GM12878 (cell line): ENCODE measurements around the gene TAGLN3. TPM values are rescaled to one million over a fixed set of nuclear protein-coding genes. Genes with fewer than 3 reads are reported as not detected.

ENCODE experiments used
- ATAC-seq: fragments of 200-7000 bp; cut with Tn5 transposase; 3 replicates; pipeline ENCODE4 v1.9.1; 2020; ENCODE audit warnings: mild to moderate bottlenecking, moderate library complexity
- BruUV-seq: library from RNA; stranded (reverse); fragments of 400-500 nt; replicated peaks from 2 replicates; lab custom pipeline; 2021; lab: Mats Ljungman, UMichigan
- CTCF ChIA-PET: fragments of 300-600 bp; sonication (Branson Sonifier 250); formaldehyde crosslinking; extraction: SDS; loops from one replicate; lab custom pipeline; 2021; ENCODE audit warnings: inconsistent platforms; lab: Yijun Ruan, JAX
- POLR2A ChIA-PET: fragments of 350-600 bp; formaldehyde crosslinking; extraction: SDS; loops from one replicate; lab custom pipeline; 2021; ENCODE audit warnings: inconsistent platforms; lab: Charles Lee
- RAD21 ChIA-PET: fragments of 300-600 bp; sonication (Branson Sonifier 250); formaldehyde crosslinking; loops from one replicate; lab custom pipeline; 2023; ENCODE audit warnings: antibody characterized with exemption; ENCODE audit not compliant: unreplicated experiment; lab: Charles Lee
- SMC1A ChIA-PET: fragments of 300-600 bp; sonication (Branson Sonifier 250); formaldehyde crosslinking; loops from one replicate; lab custom pipeline; 2023; ENCODE audit not compliant: unreplicated experiment, uncharacterized antibody; lab: Charles Lee
- DNase-seq: peaks from one replicate; pipeline ENCODE4 v3.0.0-alpha.2; 2011; ENCODE audit warnings: low read depth, low spot score
- FAIRE-seq: peaks from 3 replicates; lab custom pipeline; 2011; peaks lifted over from hg19 to GRCh38; lab: Jason Lieb, UNC
- H2AFZ ChIP-seq: 2 replicates; pipeline ENCODE4 v1.6.0; 2011; ENCODE audit warnings: low read depth, low read length, control low read depth; ENCODE audit not compliant: control insufficient read depth
- H3K27ac ChIP-seq: 2 replicates; pipeline ENCODE4 v1.5.1; 2011; ENCODE audit warnings: control low read depth; ENCODE audit not compliant: control insufficient read depth, insufficient read depth
- H3K27me3 ChIP-seq, 2 experiments: replicated peaks in 1 of 2; 2 replicates each; pipeline versions ENCODE4 v1.6.0 to v1.6.1; 2011; ENCODE audit warnings: low read length in 1 of 2; ENCODE audit not compliant: control insufficient read depth in 2 of 2, insufficient read depth in 2 of 2
- H3K36me3 ChIP-seq, 2 experiments: 2 replicates each; pipeline ENCODE4 v1.5.1; 2011; ENCODE audit warnings: low read length in 1 of 2; ENCODE audit not compliant: control insufficient read depth in 2 of 2, insufficient read depth in 2 of 2
- H3K4me1 ChIP-seq: 2 replicates; pipeline ENCODE4 v1.6.1; 2011; ENCODE audit warnings: mild to moderate bottlenecking, low read length, moderate library complexity, mixed read lengths; ENCODE audit not compliant: control insufficient read depth, insufficient read depth
- H3K4me2 ChIP-seq: 2 replicates; pipeline ENCODE4 v1.6.0; 2011; ENCODE audit warnings: control low read depth; ENCODE audit not compliant: control insufficient read depth, insufficient read depth
- H3K4me3 ChIP-seq: fragments of 200-600 bp; sonication (generic); 2 replicates; pipeline ENCODE4 v1.5.1; 2016
- H3K79me2 ChIP-seq: 2 replicates; pipeline ENCODE4 v1.6.0; 2011; ENCODE audit warnings: low read length; ENCODE audit not compliant: control insufficient read depth, insufficient read depth
- H3K9ac ChIP-seq: 2 replicates; pipeline ENCODE4 v1.8.0; 2011; ENCODE audit warnings: low read length, control low read depth, mixed read lengths; ENCODE audit not compliant: control insufficient read depth, insufficient read depth
- H3K9me3 ChIP-seq: replicated peaks from 3 replicates; pipeline ENCODE4 v1.5.1; 2011; ENCODE audit warnings: mild to moderate bottlenecking, low read length; ENCODE audit not compliant: control insufficient read depth, insufficient read depth
- H4K20me1 ChIP-seq: 2 replicates; pipeline ENCODE4 v1.6.0; 2011; ENCODE audit not compliant: control insufficient read depth, insufficient read depth
- CBFB ChIP-seq: IDR thresholded peaks from 2 replicates; pipeline ENCODE4 v1.6.1; 2016; ENCODE audit warnings: antibody characterized with exemption, low read depth
- ESRRA ChIP-seq: IDR thresholded peaks from 2 replicates; pipeline ENCODE4 v1.6.1; 2012; ENCODE audit warnings: mild to moderate bottlenecking, low read length, improper control_type of control experiment
- FOS ChIP-seq: IDR thresholded peaks from 3 replicates; pipeline ENCODE4 v1.6.1; 2011; ENCODE audit warnings: borderline replicate concordance; ENCODE audit not compliant: insufficient read length; ENCODE audit errors: extremely low read depth
- FOXM1 ChIP-seq: IDR thresholded peaks from 2 replicates; pipeline ENCODE4 v1.6.1; 2012; ENCODE audit warnings: low read depth, mild to moderate bottlenecking, inconsistent platforms, low read length, moderate library complexity
- NFIC ChIP-seq: IDR thresholded peaks from 2 replicates; pipeline ENCODE4 v1.6.1; 2012; ENCODE audit warnings: low read depth, mild to moderate bottlenecking, inconsistent platforms, low read length, moderate library complexity
- PBX3 ChIP-seq: IDR thresholded peaks from 2 replicates; pipeline ENCODE4 v1.6.1; 2011; ENCODE audit warnings: mild to moderate bottlenecking, low read depth, low read length, moderate library complexity; ENCODE audit not compliant: insufficient replicate concordance
- PRDM15 ChIP-seq: fragments of 450-650 bp; formaldehyde crosslinking; IDR thresholded peaks from 2 replicates; pipeline ENCODE4 v1.4.0; 2020; ENCODE audit warnings: mild to moderate bottlenecking, moderate library complexity
- SP1 ChIP-seq: IDR thresholded peaks from one replicate; pipeline ENCODE4 v1.6.1; 2011; ENCODE audit warnings: low read depth, low read length
- SREBF1 ChIP-seq: IDR thresholded peaks from 2 replicates; pipeline ENCODE4 v1.6.1; 2012; ENCODE audit warnings: mild to moderate bottlenecking, low read length
- TCF12 ChIP-seq: IDR thresholded peaks from 2 replicates; pipeline ENCODE4 v1.6.1; 2011; ENCODE audit warnings: low read depth, mild to moderate bottlenecking, low read length
- ZBTB11 ChIP-seq: fragments of 450-650 bp; formaldehyde crosslinking; IDR thresholded peaks from 2 replicates; pipeline ENCODE4 v1.5.0; 2022; ENCODE audit warnings: mild to moderate bottlenecking, missing genetic modification characterization
- WGBS: methylation state at CpG from one replicate; pipeline ENCODE4 v1.1.6; 2016; ENCODE audit warnings: low lambda C conversion rate; ENCODE audit not compliant: insufficient replicate concordance, insufficient coverage; ENCODE audit errors: missing lambda C conversion rate; 5-methylcytosine and 5-hydroxymethylcytosine counted together
- in situ Hi-C: fragments of 300-500 bp; cut with MboI; formaldehyde crosslinking; loops from 9 replicates; pipeline ENCODE4 v1.14.3; 2018; ENCODE audit warnings: mixed read lengths
- intact Hi-C: fragments of 100-400 bp; cut with micrococcal nuclease; formaldehyde crosslinking; loops from one replicate; pipeline ENCODE4 v1.14.2; 2022; ENCODE audit not compliant: unreplicated experiment
- polyA plus RNA-seq, 11 experiments: library from polyadenylated mRNA; depleted of rRNA in 4 of 11; unstranded in 6 of 11; stranded (reverse) in 5 of 11; fragments of >200 nt; fragmentation: Nextera tagmentation in 4 of 11; fragmentation: Illumina TruSeq in 1 of 11; extraction: Ambion mirVana in 4 of 11; extraction: Trizol in 1 of 11; gene quantifications; 1 replicate in 1 of 11; 2 replicates in 10 of 11; pipeline versions ENCODE4 v1.2.1 to v1.2.3, GENCODE V29; 2011 to 2016; ENCODE audit warnings: inconsistent platforms in 2 of 11, missing spikeins in 2 of 11, low read depth in 1 of 11
- total RNA-seq, 4 experiments: library from RNA; depleted of rRNA in 3 of 4; stranded (reverse); fragments of >200 nt in 3 of 4; fragmentation: Illumina TruSeq in 1 of 4; extraction: Trizol in 1 of 4; gene quantifications; 2 replicates each; pipeline versions ENCODE4 v1.2.1 to v1.2.3, GENCODE V29; 2013 to 2021

TAGLN3 gene
- total and polyA plus RNA-seq, 10 of the 15 experiments (the other 5 are each of a cell fraction or from before 2014, with no cell fraction given) = 0.06 to 0.53 (median 0.12) TPM; not detected in 3

- no peak for TF ChIP-seq TCF12
- TF ChIP-seq SP1 = no peak
- no peak for TF ChIP-seq FOXM1
- no peak for TF ChIP-seq ESRRA
- TF ChIP-seq PBX3 = no peak
Observed at GRCh38 chr3:112002096-112002971, 3.6 kb downstream of the TAGLN3 start (continued).

- SMC1A ChIA-PET = interaction anchor here (0.6 to 21.1 kb wide), 6 partner anchors 8 to 336 kb away, joined by 3 to 417 read pairs (median 11); no protein-coding TSS in a partner anchor
- 48% methylated on average over 4 of the region's 4 CpGs for WGBS
- no peaks in the 10 kb centered on the region for H3K36me3 ChIP-seq
- H3K9me3 ChIP-seq = no peaks in the 10 kb centered on the region
- POLR2A ChIA-PET = interaction anchor here (0.6 to 2.7 kb wide), 5 partner anchors 9 to 997 kb away, joined by 3 to 8 read pairs (median 5); partner anchors contain the start of gene ABHD10
- FAIRE-seq (no peak), ATAC-seq (no peak), DNase-seq (no peak)
- H3K4me2 ChIP-seq = no peak overlapping the region
- RAD21 ChIA-PET = interaction anchor here (1.1 to 3.7 kb wide), 6 partner anchors 8 to 36 kb away, joined by 3 to 36 read pairs (median 10); no protein-coding TSS in a partner anchor
- H4K20me1 ChIP-seq = no peaks in the 10 kb centered on the region
- peaks cover 6% of the 10 kb centered on the region; the same call in 1 of the 2 replicates for H3K4me1 ChIP-seq
- no peak overlapping the region for H3K4me3 ChIP-seq
- CTCF ChIA-PET = interaction anchor here (0.7 to 10.0 kb wide), 12 partner anchors 10 to 335 kb away, joined by 3 to 102 read pairs (median 4); partner anchors contain the start of gene ABHD10
- H3K27ac ChIP-seq = no peak overlapping the region
- H3K79me2 ChIP-seq = no peaks in the 10 kb centered on the region
- no peak overlapping the region for H2AFZ ChIP-seq
- intact Hi-C loops = no loop called here
- H3K9ac ChIP-seq = no peak overlapping the region
- in situ Hi-C loops = no loop called here
- H3K27me3 ChIP-seq = peaks cover 0 to 2% of the 10 kb centered on the region in 2 experiments; a peak in 3 of 4 replicates
- BruUV-seq = no TSS peak
- no peak for TF ChIP-seq PRDM15 (CRISPR knock-in tag)
- no peak for TF ChIP-seq NFIC
- no peak for TF ChIP-seq SP1
- no peak for TF ChIP-seq CBFB
- TF ChIP-seq FOS = no peak
- TF ChIP-seq ZBTB11 (CRISPR knock-in tag) = no peak
- TF ChIP-seq SREBF1 = no peak
Observed at GRCh38 chr3:112003321-112004080, 4.8 kb downstream of the TAGLN3 start.
